HG03565 (cell line): Measurements from ENCODE around the gene B3GAT1.

Experiments used
- ATAC-seq: cut with Tn5 transposase; IDR thresholded peaks from one replicate; pipeline ENCODE4 v1.9.1; 2021; ENCODE audit warnings: mild to moderate bottlenecking, moderate library complexity; ENCODE audit not compliant: unreplicated experiment

The B3GAT1 gene

GRCh38 chr11:134374891-134375550, 37.0 kb downstream of the B3GAT1 start:
- no peak for ATAC-seq

DNA sequence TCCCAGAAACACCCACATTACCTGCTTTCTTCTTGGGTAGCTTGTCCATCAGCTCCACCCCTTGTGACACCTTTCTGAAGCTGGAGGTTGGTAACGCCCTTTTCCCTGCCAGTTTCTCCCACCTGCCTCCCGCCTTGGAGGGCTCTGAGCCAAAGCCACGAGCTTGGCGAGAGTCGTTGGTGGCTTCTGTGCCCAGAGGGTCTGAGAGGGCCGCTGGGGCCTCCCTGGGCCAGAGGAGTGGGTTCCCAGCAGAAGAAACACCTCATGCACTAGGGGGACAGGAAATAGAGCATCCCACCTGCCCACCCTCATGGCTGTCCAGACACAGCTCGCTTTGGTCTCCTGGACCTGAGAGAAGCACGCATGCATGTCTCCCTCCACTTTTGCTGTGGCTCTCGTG, 37.9 kb downstream of the B3GAT1 start:
- no peak for ATAC-seq

- no peak for ATAC-seq
Measured at GRCh38 chr11:134373591-134374052, 38.4 kb downstream of the B3GAT1 start.

DNA sequence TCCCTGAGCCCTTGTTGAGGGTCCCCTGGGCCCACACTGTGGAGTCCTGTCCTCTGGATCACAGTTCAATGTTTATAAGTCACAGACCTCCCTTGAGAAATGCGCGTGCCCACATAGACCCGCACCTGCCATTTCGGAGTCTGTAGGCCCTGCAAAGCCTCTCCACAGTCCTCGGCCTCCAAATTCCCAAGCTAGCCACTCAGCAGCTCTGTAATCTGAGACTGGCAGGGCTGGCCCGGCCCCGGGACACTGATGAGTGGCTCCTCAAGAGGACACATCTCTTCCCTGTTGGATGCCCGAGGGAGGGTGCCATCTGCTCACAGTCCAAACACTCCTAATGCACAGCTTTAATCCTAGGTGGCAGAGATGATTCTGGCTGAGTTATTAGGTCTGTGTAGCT, 39.1 kb downstream of the B3GAT1 start:
- no peak for ATAC-seq

DNA sequence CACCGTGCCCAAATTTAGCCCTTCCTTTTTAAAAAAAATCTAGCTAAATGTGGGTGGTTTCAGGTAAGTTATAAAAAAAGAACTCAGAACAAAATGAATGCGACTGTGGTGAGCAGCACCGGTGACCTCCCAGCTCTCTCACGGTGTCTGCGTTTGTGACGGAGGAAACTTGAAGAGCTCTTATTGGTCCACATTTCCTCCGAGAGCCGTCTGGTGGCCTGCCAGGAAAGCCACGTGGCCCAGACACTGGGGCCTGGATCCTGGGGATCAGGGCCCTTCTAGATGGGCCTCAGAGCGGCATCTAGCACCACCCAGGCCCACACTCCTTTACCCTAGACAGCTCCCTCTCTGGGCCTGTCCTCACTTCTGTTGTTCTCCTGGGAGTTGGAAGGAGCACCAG, 39.5 kb downstream of the B3GAT1 start:
- ATAC-seq = no peak

DNA sequence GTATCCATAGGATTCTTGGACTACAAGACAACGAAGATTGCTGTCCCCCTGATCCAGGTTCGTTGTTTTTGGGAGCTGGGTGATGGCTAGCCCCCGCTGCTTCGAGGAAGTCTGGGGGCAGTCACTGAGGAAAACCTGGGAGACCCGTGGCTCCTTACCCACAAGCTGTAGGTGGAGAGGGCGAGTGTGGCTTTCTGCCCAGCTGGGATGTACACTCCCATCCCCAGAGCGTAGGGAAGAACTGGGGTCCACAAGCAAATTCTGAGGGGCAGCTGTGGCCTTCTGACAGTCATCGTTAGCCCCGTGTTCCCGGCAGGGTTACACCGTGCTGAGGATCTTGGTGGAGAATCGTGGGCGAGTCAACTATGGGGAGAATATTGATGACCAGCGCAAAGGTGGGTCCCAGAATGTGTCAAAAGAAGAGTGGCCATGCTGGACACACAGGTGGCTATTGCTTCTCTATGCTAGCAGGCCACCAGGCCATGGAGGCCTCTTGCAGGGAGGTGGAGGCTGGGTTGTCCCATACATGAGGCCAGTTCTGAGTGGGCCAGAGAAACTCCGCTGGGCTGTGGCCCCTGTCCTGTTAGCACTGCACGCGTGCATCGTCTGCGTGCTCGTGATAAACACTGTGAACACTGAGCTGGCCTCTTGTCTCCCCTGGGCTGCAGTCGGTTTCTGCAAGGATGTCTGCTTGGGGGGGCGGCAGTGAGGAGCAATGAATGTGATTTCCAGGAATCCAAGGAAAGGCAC, 40.4 kb downstream of the B3GAT1 start:
- no peak for ATAC-seq

GRCh38 chr11:134370526-134371435, 41.3 kb downstream of the B3GAT1 start:
- no peak for ATAC-seq

GRCh38 chr11:134369656-134370525, 42.2 kb downstream of the B3GAT1 start:
- no peak for ATAC-seq

- no peak for ATAC-seq
Measured at GRCh38 chr11:134367781-134368180, 44.3 kb downstream of the B3GAT1 start.

DNA sequence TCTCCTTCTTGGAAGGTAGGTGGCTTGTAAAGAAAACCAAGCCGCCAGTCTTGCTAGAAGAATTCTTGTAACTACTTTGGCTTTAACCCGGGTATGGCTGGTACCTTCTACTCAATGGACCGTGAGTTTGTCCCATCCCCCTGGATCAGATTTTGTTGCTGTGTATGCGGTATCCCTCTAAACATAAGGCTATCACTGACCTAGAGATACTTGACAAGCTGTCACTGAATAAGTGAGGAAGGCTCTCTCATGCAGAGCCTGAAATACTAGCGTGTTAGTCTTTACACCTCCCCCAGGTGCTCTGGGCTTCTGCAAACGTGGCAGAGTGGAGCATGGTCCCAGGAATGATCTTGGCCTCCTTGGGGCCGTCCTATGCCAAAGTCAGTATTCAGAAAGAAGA, 45.8 kb downstream of the B3GAT1 start:
- no peak for ATAC-seq

- no peak for ATAC-seq
Measured at GRCh38 chr11:134365011-134365925, 46.8 kb downstream of the B3GAT1 start.

DNA sequence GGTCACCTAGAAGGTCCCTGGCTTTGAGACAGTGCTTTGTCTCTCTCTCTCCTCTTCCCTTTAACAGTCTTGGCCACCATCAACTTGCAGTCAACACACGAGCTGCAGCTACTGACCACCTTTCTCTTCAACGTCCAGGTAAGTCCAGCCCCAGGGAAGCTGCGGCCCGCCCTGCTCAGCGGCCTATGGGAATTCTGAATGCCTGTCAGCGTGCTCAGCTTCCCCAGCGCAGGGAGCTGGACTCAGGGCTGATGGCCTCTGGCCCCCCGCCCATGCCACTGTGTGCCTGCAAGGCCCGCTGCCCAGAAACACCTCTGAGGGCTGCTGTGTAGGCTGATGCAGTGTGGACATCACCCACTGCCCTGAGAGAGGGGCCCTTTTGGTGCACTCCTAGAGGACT, 47.8 kb downstream of the B3GAT1 start:
- ATAC-seq = no peak

- ATAC-seq = no peak
Measured at GRCh38 chr11:134363592-134363991, 48.5 kb downstream of the B3GAT1 start.

- no peak for ATAC-seq
Measured at GRCh38 chr11:134363161-134363560, 48.9 kb downstream of the B3GAT1 start.

DNA sequence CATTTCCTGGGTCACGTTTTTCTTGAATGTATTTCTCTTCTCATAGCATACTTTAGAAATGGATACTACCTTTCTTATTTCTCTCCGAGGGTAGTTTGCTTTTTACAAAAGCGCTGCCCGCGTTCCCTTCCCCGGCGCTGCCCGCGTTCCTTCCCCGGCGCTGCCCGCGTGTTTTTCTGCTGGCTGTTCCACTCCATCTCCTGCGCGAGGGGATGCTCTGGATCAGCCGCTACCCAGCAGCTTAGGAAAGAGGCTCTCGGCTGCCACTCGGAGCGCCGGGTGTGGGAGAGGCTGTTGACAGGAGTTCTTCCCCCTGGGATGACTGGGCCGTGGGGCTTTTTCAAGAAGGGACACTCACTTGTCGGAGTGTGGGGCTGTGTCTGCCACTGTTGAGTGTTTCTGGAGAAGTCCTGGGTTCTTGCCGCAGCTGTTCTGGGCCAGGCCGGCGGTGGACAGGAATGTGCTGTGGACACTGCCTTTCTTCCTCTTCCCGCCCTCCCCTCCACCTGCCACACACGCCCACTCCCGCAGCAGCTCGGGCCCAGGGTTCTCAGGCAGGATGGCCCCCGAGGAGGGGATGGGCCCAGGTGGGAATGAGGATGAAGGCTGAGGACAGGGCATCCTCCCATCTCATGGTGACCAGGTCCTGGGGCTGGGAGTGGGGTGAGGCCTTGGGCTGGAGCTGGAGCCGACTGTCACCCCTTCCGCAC, 49.7 kb downstream of the B3GAT1 start:
- ATAC-seq = no peak

DNA sequence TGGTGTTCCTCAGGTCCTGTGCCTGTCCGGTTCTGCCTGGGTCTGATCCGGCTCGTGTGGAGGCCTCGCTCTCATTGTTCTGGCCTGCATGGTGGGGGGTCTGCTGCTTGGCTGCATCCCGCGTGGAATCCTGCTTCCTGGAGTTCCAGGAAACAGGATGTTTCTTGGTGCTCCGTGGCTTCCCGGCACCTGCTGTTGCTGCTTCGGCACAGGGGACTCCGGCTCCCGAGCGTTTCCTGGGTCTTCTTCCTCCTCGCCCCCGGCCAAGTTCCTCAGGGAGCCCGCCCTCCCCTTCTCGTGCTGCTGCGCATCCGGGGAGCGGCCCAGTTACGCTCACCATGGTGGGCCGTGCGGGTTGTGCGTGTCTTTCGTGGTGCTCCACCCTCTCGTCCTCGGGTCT, 50.4 kb downstream of the B3GAT1 start:
- ATAC-seq = no peak

DNA sequence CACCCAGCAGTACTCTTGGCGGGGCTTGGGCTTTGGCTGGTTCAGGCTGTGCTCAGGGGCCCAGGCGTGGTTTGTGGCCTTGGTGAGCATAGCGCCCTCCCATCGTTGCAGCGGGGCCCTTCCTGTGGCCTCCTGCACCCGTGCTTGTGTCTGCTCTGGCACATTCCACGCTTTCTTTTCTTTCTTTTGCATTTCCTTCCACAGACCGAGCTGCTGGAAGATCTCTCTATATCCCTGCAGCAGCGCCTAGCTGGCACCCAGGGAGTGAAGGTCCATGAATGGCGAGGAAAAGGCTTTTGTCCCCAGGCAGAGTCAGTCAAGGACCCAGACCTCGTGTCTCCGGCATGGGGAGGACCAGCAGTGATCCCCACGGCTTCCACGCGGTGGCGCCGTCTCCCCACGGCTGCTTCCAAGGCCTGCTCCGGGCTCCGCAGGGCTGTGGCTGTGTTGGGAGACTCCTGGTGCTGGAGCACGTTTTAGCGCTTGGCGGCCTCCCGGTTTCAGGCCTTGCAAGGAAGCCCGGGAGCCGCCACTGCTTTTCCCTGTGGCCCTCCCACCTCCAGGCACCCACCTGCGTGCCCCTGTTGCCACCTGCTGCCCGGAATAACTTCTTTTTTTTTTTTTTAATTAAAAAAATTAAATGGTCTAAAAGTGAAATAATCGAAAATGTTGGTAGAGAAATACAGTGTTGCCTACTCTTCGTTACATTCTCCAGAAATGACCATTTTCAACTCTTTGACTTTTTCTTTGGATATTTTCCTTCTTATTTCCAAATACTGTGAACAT, 51.8 kb downstream of the B3GAT1 start:
- ATAC-seq = peak; percentile 84

GRCh38 chr11:134359646-134360045, 52.4 kb downstream of the B3GAT1 start:
- ATAC-seq = no peak
